Endodermal cell (in vitro differentiated cells): ENCODE measurements around the gene MRPL24. TPM values are rescaled to one million over a fixed set of nuclear protein-coding genes. Genes with fewer than 3 reads are reported as not detected.

ENCODE experiments used
- DNase-seq: peaks from one replicate; pipeline ENCODE4 v3.0.0-alpha.2; 2017
- H3K27ac ChIP-seq: 2 replicates; pipeline ENCODE4 v1.5.1; 2013; ENCODE audit warnings: mild to moderate bottlenecking, low read depth, low read length, moderate library complexity
- H3K27me3 ChIP-seq: 2 replicates; pipeline ENCODE4 v1.6.1; 2013; ENCODE audit warnings: mild to moderate bottlenecking, low read length, moderate library complexity; ENCODE audit not compliant: insufficient read depth, control insufficient read depth, poor library complexity, severe bottlenecking
- H3K36me3 ChIP-seq: 2 replicates; pipeline ENCODE4 v1.7.0; 2013; ENCODE audit warnings: mild to moderate bottlenecking, low read length, moderate library complexity; ENCODE audit not compliant: control insufficient read depth, insufficient read depth
- H3K4me1 ChIP-seq: one replicate; pipeline ENCODE4 v1.7.0; 2013; ENCODE audit warnings: low read length; ENCODE audit not compliant: control insufficient read depth, insufficient read depth
- H3K4me3 ChIP-seq: 2 replicates; pipeline ENCODE4 v1.5.1; 2013; ENCODE audit warnings: mild to moderate bottlenecking, low read length, moderate library complexity
- H3K9ac ChIP-seq: 2 replicates; pipeline ENCODE4 v1.6.1; 2013; ENCODE audit warnings: mild to moderate bottlenecking, low read length, moderate library complexity; ENCODE audit not compliant: poor library complexity, severe bottlenecking; ENCODE audit errors: extremely low read depth
- H3K9me3 ChIP-seq: 2 replicates; pipeline ENCODE4 v1.6.1; 2013; ENCODE audit warnings: mild to moderate bottlenecking, low read length, moderate library complexity; ENCODE audit not compliant: control insufficient read depth
- H3K27ac Mint-ChIP-seq: 2 replicates; pipeline ENCODE4 v1.8.0; 2020; ENCODE audit warnings: mixed read lengths
- H3K27me3 Mint-ChIP-seq: 2 replicates; pipeline ENCODE4 v1.8.0; 2021; ENCODE audit warnings: mild to moderate bottlenecking, mixed read lengths; ENCODE audit not compliant: insufficient read depth
- H3K36me3 Mint-ChIP-seq: 2 replicates; pipeline ENCODE4 v1.8.0; 2020; ENCODE audit warnings: low read depth, mixed read lengths
- H3K4me1 Mint-ChIP-seq: 2 replicates; pipeline ENCODE4 v1.8.0; 2020; ENCODE audit warnings: mixed read lengths
- H3K4me3 Mint-ChIP-seq: 2 replicates; pipeline ENCODE4 v1.8.0; 2020; ENCODE audit warnings: mild to moderate bottlenecking, moderate library complexity, mixed read lengths
- H3K9me3 Mint-ChIP-seq: 2 replicates; pipeline ENCODE4 v1.8.0; 2020; ENCODE audit warnings: mild to moderate bottlenecking, mixed read lengths
- WGBS, 2 experiments: methylation state at CpG; one replicate each; pipeline versions ENCODE4 v1.1.5 to v1.1.7; 2013; ENCODE audit warnings: missing lambda C conversion rate in 2 of 2, mixed read lengths in 1 of 2; ENCODE audit not compliant: insufficient coverage in 1 of 2, insufficient read length in 1 of 2; 5-methylcytosine and 5-hydroxymethylcytosine counted together
- total RNA-seq, 2 donors: library from RNA; stranded (reverse); fragmentation: NEBNext Ultra II Directional in 1 of 2; extraction: Animal tissue kit (Norgen Biotek cat#: 25700) in 1 of 2; gene quantifications; 2 replicates in 1 of 2; 3 replicates in 1 of 2; pipeline ENCODE4 v1.2.1, GENCODE V29; 2021
- TF ChIP-seq, protein P1 (sequence below): fragments of 200-600 bp; sonication (generic); conservative IDR thresholded peaks from 2 replicates; pipeline ENCODE4 v1.5.0; 2021; ENCODE audit warnings: antibody characterized with exemption, mild to moderate bottlenecking

The MRPL24 gene
- total RNA-seq, 2 donors from 2014 or later = 32.2 to 35.5 TPM

- Histone ChIP-seq H3K27me3 (no peaks in the 10 kb centered on the region), H3K9ac (no peak overlapping the region), H3K36me3 (peaks cover 28% of the 10 kb centered on the region), H3K4me1 (peaks cover 5% of the 10 kb centered on the region), H3K9me3 (no peaks in the 10 kb centered on the region), H3K4me3 (no peak overlapping the region), H3K27ac (no peak overlapping the region)
- Mint-ChIP-seq H3K27ac (no peak overlapping the region), H3K9me3 (no peaks in the 10 kb centered on the region), H3K4me3 (no peak overlapping the region), H3K4me1 (no peaks in the 10 kb centered on the region), H3K36me3 (peaks cover 31% of the 10 kb centered on the region), H3K27me3 (no peaks in the 10 kb centered on the region)
- 95 to 96% methylated on average over 16 to 20 of the region's 20 CpGs for WGBS, 2 experiments
- DNase-seq = no peak
- TF ChIP-seq, protein P1, sequence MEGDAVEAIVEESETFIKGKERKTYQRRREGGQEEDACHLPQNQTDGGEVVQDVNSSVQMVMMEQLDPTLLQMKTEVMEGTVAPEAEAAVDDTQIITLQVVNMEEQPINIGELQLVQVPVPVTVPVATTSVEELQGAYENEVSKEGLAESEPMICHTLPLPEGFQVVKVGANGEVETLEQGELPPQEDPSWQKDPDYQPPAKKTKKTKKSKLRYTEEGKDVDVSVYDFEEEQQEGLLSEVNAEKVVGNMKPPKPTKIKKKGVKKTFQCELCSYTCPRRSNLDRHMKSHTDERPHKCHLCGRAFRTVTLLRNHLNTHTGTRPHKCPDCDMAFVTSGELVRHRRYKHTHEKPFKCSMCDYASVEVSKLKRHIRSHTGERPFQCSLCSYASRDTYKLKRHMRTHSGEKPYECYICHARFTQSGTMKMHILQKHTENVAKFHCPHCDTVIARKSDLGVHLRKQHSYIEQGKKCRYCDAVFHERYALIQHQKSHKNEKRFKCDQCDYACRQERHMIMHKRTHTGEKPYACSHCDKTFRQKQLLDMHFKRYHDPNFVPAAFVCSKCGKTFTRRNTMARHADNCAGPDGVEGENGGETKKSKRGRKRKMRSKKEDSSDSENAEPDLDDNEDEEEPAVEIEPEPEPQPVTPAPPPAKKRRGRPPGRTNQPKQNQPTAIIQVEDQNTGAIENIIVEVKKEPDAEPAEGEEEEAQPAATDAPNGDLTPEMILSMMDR = no peak
Measured at GRCh38 chr1:156733989-156734584, 6.8 kb downstream of the MRPL24 start.

GRCh38 chr1:156728599-156729462 lies 12.1 kb downstream of the MRPL24 start, which contains the start of gene ISG20L2:
Gene ISG20L2, minus strand, starts transcription at chr1:156728766. Its CDS starts 1,114 bp downstream, at chr1:156727652.
- TF ChIP-seq, protein P1 = no peak
- Mint-ChIP-seq H3K4me3 (no peak within 1 kb of the TSS), H3K9me3 (no peaks in the 10 kb centered on the region), H3K4me1 (peaks cover 5% of the 10 kb centered on the region), H3K36me3 (peaks cover 16% of the 10 kb centered on the region), H3K27ac (peak within 1 kb of the TSS; percentile 91), H3K27me3 (no peaks in the 10 kb centered on the region)
- H3K27ac ChIP-seq = peak within 1 kb of the TSS; percentile 50
- peak; percentile 96 for DNase-seq
- peak within 1 kb of the TSS; percentile 97 for H3K4me3 ChIP-seq
- H3K9me3 ChIP-seq = no peaks in the 10 kb centered on the region
- peaks cover 19% of the 10 kb centered on the region for H3K36me3 ChIP-seq
- WGBS, 2 experiments = 2 to 4% methylated on average over 20 to 57 of the region's 57 CpGs
- no peaks in the 10 kb centered on the region for H3K27me3 ChIP-seq
- peak within 1 kb of the TSS; percentile 81 for H3K9ac ChIP-seq
- peaks cover 17% of the 10 kb centered on the region for H3K4me1 ChIP-seq

DNA sequence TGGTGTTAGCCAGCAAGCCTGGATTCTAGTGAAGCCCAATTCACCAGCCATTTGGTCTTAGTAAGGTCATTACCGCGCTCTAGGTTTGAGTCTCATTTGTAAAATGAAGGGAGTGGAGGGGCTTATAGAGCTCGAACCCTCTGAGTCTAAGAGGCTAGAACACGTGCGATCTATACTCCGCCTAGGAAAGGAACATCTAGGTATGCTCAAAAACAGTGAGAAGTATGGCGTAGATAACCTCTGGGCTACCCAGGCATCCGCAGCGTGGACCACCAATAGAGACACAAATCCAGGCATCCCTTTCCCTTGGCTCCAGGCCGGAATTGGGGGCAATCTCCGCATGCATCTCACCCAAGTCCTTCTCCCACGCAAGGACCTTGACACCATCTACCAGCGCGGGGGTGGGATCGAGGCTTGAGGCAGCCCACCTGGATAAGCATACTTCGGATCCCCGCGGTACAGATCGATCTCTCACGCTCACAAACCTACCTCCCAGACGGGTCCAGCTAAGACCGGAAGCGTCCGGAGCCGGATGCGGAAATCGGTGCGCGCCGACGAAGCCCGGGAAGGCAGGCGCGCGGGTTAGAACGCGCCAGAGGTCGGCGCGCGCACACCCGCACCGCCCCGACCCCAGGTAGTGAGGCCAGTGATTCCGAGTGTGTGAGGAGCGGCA lies 12.8 kb downstream of the MRPL24 start, which contains the start of gene METTL25B:
Gene METTL25B (plus strand): TSS at position 544 of the 673 bp plus-strand sequence. CDS start 636 bp downstream, outside the sequence.
- Mint-ChIP-seq H3K4me1 (peaks cover 5% of the 10 kb centered on the region), H3K9me3 (no peaks in the 10 kb centered on the region)

More for the DNA sequence above, 12.8 kb downstream of the MRPL24 start, which contains the start of gene METTL25B:
- Histone ChIP-seq H3K4me1 (peaks cover 17% of the 10 kb centered on the region), H3K27me3 (no peaks in the 10 kb centered on the region), H3K9me3 (no peaks in the 10 kb centered on the region), H3K36me3 (peaks cover 26% of the 10 kb centered on the region), H3K4me3 (peak within 1 kb of the TSS; percentile 97), H3K27ac (peak within 1 kb of the TSS; percentile 50), H3K9ac (peak within 1 kb of the TSS; percentile 81)
- DNase-seq = peak; percentile 92
- TF ChIP-seq, protein P1 = no peak
- 1% methylated on average over 11 to 46 of the region's 46 CpGs for WGBS, 2 experiments
- Mint-ChIP-seq H3K36me3 (peaks cover 20% of the 10 kb centered on the region), H3K4me3 (no peak within 1 kb of the TSS), H3K27me3 (no peaks in the 10 kb centered on the region), H3K27ac (peak within 1 kb of the TSS; percentile 91)
